ENCODE results near the gene ZNF93.
A peak's percentile ranks its signal among the peaks of the same experiment; 100 is the strongest.
"Not testable (repeated sequence)": the region's sequence is repeated elsewhere in the genome, so short reads cannot be mapped to it uniquely, and the experiment has no call there.

DNA sequence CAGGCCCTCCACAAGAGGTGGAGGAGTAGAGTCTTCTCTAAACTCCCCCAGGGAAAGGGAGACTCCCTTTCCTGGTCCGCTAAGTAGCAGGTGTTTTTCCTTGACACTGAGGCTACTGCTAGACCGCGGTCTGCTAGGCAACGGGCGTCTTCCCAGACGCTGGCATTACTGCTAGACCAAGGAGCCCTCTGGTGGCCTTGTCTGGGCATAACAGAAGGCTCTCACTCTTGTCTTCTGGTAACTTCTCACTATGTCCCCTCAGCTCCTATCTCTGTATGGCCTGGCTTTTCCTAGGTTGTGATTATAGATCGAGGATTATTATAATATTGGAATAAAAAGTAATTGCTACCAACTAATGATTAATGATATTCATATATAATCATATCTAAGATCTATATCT is 29.7 kb downstream of the ZNF93 start:
- TF ChIP-seq EGR1 (IDR thresholded peaks at IDR 0.05; ENCODE audit: borderline replicate concordance, low read depth, low read length); POLR2A (IDR thresholded peaks at IDR 0.05; ENCODE audit: control extremely low read depth in 1 of 2, low read depth in 2 of 2, low read length in 2 of 2); EP300 (IDR thresholded peaks at IDR 0.05; ENCODE audit: borderline replicate concordance in 1 of 2, low read depth in 2 of 2, low read length in 2 of 2); EZH2 (IDR thresholded peaks at IDR 0.05; ENCODE audit: low read depth, low read length, severe bottlenecking); TBP (IDR thresholded peaks at IDR 0.05; ENCODE audit: low read depth, low read length); SIX5 (IDR thresholded peaks at IDR 0.05; ENCODE audit: low read depth, low read length); SIN3A (conservative IDR thresholded peaks at IDR 0.05 in 1 of 2, IDR thresholded peaks at IDR 0.05 in 1 of 2; ENCODE audit: low read depth in 1 of 2, low read length in 2 of 2); RXRA (IDR thresholded peaks at IDR 0.05; ENCODE audit: insufficient read depth, low read depth, low read length); GTF2F1 (IDR thresholded peaks at IDR 0.05; ENCODE audit: borderline replicate concordance, low read depth, low read length); POLR2AphosphoS5 (IDR thresholded peaks at IDR 0.05; ENCODE audit: low read depth, low read length): not testable (repeated sequence)
- TF ChIP-seq, protein P1, sequence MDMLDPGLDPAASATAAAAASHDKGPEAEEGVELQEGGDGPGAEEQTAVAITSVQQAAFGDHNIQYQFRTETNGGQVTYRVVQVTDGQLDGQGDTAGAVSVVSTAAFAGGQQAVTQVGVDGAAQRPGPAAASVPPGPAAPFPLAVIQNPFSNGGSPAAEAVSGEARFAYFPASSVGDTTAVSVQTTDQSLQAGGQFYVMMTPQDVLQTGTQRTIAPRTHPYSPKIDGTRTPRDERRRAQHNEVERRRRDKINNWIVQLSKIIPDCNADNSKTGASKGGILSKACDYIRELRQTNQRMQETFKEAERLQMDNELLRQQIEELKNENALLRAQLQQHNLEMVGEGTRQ (IDR thresholded peaks at IDR 0.05; ENCODE audit: low read length): not testable (repeated sequence)
- TF ChIP-seq, protein P2, sequence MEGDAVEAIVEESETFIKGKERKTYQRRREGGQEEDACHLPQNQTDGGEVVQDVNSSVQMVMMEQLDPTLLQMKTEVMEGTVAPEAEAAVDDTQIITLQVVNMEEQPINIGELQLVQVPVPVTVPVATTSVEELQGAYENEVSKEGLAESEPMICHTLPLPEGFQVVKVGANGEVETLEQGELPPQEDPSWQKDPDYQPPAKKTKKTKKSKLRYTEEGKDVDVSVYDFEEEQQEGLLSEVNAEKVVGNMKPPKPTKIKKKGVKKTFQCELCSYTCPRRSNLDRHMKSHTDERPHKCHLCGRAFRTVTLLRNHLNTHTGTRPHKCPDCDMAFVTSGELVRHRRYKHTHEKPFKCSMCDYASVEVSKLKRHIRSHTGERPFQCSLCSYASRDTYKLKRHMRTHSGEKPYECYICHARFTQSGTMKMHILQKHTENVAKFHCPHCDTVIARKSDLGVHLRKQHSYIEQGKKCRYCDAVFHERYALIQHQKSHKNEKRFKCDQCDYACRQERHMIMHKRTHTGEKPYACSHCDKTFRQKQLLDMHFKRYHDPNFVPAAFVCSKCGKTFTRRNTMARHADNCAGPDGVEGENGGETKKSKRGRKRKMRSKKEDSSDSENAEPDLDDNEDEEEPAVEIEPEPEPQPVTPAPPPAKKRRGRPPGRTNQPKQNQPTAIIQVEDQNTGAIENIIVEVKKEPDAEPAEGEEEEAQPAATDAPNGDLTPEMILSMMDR (IDR thresholded peaks at IDR 0.05; ENCODE audit: control extremely low read depth in 1 of 3, insufficient read depth in 1 of 3, low read depth in 1 of 3, low read length in 3 of 3): peak; percentile 42 to 57 (median 42)

Measured in H1 (cell line).